Adrenal gland (tissue), 5 donors: ENCODE data around the gene DSE.

Experiments used
- POLR2A ChIP-seq, 2 donors: fragments of 450-650 bp; IDR thresholded peaks; one replicate each; pipeline ENCODE4 v1.6.1; 2017; ENCODE audit warnings: antibody characterized with exemption in 2 of 2, mild to moderate bottlenecking in 2 of 2, moderate library complexity in 1 of 2
- TF ChIP-seq, protein P1 (sequence below), 6 experiments: fragments of 450-650 bp in 4 of 6; fragments of 200-600 bp in 2 of 6; sonication (generic) in 1 of 6; IDR thresholded peaks; 1 replicate in 5 of 6; 2 replicates in 1 of 6; pipeline versions ENCODE4 v1.5.1 to v1.8.0; 2016 to 2021; ENCODE audit warnings: antibody characterized with exemption in 6 of 6, mild to moderate bottlenecking in 2 of 6, moderate library complexity in 1 of 6
- donor health status: DM: no; HTN: no; CAD: no.

DNA sequence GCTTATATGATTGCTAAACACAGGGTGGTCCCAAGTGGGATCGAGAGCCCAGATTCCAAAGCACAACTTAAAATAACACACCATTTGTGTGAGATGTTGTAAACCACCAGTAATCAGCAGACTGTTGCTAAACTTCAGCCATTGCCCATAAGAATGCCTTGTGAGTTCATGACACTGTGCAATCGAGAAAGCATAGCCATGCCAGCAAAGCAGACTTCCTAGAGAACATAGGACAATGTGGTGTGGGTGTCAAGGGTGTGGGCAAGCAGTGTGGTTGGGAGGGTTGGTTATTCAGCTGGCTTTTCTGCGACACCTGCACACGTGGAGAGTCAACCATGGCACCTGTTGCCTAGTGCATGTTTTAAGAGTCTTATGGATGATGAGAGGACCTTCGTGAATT is 74.4 kb downstream of the DSE start:
- TF ChIP-seq, protein P1, sequence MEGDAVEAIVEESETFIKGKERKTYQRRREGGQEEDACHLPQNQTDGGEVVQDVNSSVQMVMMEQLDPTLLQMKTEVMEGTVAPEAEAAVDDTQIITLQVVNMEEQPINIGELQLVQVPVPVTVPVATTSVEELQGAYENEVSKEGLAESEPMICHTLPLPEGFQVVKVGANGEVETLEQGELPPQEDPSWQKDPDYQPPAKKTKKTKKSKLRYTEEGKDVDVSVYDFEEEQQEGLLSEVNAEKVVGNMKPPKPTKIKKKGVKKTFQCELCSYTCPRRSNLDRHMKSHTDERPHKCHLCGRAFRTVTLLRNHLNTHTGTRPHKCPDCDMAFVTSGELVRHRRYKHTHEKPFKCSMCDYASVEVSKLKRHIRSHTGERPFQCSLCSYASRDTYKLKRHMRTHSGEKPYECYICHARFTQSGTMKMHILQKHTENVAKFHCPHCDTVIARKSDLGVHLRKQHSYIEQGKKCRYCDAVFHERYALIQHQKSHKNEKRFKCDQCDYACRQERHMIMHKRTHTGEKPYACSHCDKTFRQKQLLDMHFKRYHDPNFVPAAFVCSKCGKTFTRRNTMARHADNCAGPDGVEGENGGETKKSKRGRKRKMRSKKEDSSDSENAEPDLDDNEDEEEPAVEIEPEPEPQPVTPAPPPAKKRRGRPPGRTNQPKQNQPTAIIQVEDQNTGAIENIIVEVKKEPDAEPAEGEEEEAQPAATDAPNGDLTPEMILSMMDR (IDR thresholded peaks at IDR 0.05), result no peak
- no peak for TF ChIP-seq POLR2A (IDR thresholded peaks at IDR 0.05)
